Measurements from ENCODE around the gene NMNAT3. TPM values are rescaled to one million over a fixed set of nuclear protein-coding genes. Genes with fewer than 3 reads are reported as not detected.

The NMNAT3 gene
- total RNA-seq, 1 experiment from 2014 or later, result 4.6 TPM

DNA sequence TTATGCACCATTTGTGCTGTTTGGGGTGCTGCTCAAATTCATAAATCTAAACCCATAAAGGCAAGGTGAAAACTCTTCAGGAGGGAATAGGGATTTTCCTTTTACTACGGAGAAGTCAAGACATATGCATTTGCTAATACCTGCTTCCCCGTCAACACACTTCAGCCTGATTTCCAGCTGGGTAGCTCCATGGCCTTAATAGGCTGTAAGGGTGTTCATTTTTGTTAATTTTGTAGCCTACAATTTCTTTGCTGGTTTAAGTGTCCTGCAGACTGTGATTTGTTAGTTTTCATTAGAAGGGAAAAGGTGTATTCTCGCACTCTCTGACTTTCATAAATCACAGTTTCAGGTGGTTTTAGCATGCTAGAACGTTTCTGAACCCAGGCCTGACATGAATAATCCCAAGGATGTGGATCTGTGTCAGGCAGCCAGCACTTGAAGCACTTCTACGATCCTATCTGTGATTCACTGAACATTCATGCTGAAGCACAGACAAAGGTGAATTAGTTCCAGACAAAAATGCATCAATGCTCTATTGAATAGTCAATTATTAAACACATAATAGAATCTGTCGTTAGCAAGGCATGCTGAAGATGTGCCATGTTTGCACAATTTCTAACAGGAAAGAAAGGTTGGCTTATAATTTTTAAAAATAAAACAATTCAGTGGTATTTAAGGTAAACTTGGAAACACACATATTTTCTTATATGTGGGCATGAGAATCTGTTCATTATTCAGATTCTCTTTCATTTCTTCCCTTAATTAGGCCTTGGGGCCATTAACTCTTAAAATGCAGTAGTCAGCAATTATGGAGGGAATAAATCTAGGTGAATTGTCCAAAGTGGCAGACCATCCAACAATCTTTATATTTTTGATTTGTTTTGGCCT is 17.9 kb upstream of the NMNAT3 start (continued):
- TF ChIP-seq STAT6 (CRISPR knock-in tag; conservative IDR thresholded peaks at IDR 0.05; ENCODE audit: low read depth), result no peak
- no peak for TF ChIP-seq ZNF416 (CRISPR knock-in tag; IDR thresholded peaks at IDR 0.05)
- no peak for TF ChIP-seq ZNF232 (CRISPR knock-in tag; IDR thresholded peaks at IDR 0.05)

- DNase-seq (ENCODE audit: low spot score) (no peak), ATAC-seq (no peak)
- Mint-ChIP-seq H3K4me1 (peaks cover 9% of the 10 kb centered on the region), H3K4me3 (no peak overlapping the region), H3K9me3 (no peaks in the 10 kb centered on the region), H3K27me3 (ENCODE audit: low read depth) (no peaks in the 10 kb centered on the region), H3K36me3 (no peaks in the 10 kb centered on the region), H3K27ac (no peak overlapping the region)
- TF ChIP-seq ERG (CRISPR knock-in tag; IDR thresholded peaks at IDR 0.05), result no peak
- no peak for TF ChIP-seq HMGA2 (CRISPR knock-in tag; IDR thresholded peaks at IDR 0.05)
- TF ChIP-seq ZNF317 (CRISPR knock-in tag; IDR thresholded peaks at IDR 0.05; ENCODE audit: borderline replicate concordance, low read depth), result no peak
- TF ChIP-seq SMAD3 (CRISPR knock-in tag; IDR thresholded peaks at IDR 0.05; ENCODE audit: borderline replicate concordance), result no peak
- TF ChIP-seq ATF6 (CRISPR knock-in tag; IDR thresholded peaks at IDR 0.05), result no peak
- no peak for TF ChIP-seq SMAD4 (CRISPR knock-in tag; IDR thresholded peaks at IDR 0.05)
- TF ChIP-seq ZNF416 (CRISPR knock-in tag; IDR thresholded peaks at IDR 0.05), result no peak
- TF ChIP-seq EMX1 (CRISPR knock-in tag; IDR thresholded peaks at IDR 0.05), result no peak
- TF ChIP-seq, protein P1, sequence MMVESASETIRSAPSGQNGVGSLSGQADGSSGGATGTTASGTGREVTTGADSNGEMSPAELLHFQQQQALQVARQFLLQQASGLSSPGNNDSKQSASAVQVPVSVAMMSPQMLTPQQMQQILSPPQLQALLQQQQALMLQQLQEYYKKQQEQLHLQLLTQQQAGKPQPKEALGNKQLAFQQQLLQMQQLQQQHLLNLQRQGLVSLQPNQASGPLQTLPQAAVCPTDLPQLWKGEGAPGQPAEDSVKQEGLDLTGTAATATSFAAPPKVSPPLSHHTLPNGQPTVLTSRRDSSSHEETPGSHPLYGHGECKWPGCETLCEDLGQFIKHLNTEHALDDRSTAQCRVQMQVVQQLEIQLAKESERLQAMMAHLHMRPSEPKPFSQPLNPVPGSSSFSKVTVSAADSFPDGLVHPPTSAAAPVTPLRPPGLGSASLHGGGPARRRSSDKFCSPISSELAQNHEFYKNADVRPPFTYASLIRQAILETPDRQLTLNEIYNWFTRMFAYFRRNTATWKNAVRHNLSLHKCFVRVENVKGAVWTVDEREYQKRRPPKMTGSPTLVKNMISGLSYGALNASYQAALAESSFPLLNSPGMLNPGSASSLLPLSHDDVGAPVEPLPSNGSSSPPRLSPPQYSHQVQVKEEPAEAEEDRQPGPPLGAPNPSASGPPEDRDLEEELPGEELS (CRISPR knock-in tag; IDR thresholded peaks at IDR 0.05), result no peak
- TF ChIP-seq NFE2L1 (CRISPR knock-in tag; IDR thresholded peaks at IDR 0.05), result no peak
- TF ChIP-seq, protein P2, sequence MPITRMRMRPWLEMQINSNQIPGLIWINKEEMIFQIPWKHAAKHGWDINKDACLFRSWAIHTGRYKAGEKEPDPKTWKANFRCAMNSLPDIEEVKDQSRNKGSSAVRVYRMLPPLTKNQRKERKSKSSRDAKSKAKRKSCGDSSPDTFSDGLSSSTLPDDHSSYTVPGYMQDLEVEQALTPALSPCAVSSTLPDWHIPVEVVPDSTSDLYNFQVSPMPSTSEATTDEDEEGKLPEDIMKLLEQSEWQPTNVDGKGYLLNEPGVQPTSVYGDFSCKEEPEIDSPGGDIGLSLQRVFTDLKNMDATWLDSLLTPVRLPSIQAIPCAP (CRISPR knock-in tag; IDR thresholded peaks at IDR 0.05), result no peak
- TF ChIP-seq SP1 (CRISPR knock-in tag; conservative IDR thresholded peaks at IDR 0.05), result no peak
- no peak for TF ChIP-seq SOX15 (CRISPR knock-in tag; IDR thresholded peaks at IDR 0.05)
- no peak for TF ChIP-seq ZNF671 (CRISPR knock-in tag; IDR thresholded peaks at IDR 0.05)
- TF ChIP-seq GRHL2 (CRISPR knock-in tag; IDR thresholded peaks at IDR 0.05; ENCODE audit: insufficient replicate concordance, severe bottlenecking), result no peak
- TF ChIP-seq NR3C1 (CRISPR knock-in tag; conservative IDR thresholded peaks at IDR 0.05; ENCODE audit: low read depth), result no peak
- no peak for TF ChIP-seq TP53 (CRISPR knock-in tag; IDR thresholded peaks at IDR 0.05)
- TF ChIP-seq JUN (CRISPR knock-in tag; IDR thresholded peaks at IDR 0.05), result no peak
- no peak for TF ChIP-seq MXD4 (CRISPR knock-in tag; IDR thresholded peaks at IDR 0.05; ENCODE audit: borderline replicate concordance)
- TF ChIP-seq STAT6 (CRISPR knock-in tag; conservative IDR thresholded peaks at IDR 0.05; ENCODE audit: low read depth), result no peak
- ChIA-PET POLR2A (interaction anchor here (1.0 kb wide), 1 partner anchor 10 kb away, joined by 3 read pairs; no protein-coding TSS in a partner anchor), CTCF (interaction anchor here (1.2 to 1.3 kb wide), 2 partner anchors 23 to 240 kb away, joined by 3 to 5 read pairs; partner anchors contain the start of gene CLSTN2)
Measured at GRCh38 chr3:139695007-139695406, 17.2 kb upstream of the NMNAT3 start.

Data from WTC11 (cell line).